ENCODE results near the gene PCGF2.

The PCGF2 gene

DNA sequence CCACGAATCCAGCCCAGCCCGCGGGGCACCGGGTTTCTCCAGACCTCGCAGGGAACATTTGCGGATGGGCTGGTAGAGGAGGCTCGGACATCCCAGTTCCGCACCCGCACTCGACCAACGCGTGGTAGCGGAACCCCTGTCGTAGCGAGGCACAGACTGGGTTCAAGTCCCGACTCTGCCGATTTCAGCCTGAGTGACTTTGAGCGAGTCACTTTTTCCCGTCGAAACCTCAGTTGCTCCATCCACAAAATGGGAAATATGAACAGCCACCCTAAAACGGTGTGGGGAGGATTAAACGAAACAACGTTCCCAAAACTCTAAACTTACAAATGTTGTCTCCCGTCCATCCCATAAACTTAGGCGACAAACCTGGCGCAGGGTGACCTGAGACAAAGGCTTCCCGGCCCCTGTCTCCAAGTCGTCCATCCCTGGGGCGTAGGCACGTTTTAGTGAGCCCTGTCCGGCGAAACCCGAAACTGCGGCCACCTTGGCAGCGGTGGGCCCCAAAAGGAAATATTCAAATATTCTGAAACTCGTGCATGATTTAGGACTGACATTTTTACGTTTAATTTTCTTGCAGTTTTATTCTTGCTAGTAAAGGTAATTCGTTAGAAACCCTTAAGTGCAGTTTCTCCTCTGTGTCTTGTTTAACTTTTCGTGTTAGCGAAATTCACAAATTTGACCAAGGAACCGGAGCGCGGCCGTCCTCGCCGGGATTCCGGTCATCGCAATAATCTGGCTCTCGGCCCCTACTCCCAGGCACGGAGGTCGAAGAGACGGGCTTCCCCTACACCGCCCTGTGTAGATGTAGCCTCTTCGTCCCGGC lies 45.0 kb downstream of the PCGF2 start:
- peak; percentile 15 for DNase-seq (ENCODE audit: low spot score)

DNA sequence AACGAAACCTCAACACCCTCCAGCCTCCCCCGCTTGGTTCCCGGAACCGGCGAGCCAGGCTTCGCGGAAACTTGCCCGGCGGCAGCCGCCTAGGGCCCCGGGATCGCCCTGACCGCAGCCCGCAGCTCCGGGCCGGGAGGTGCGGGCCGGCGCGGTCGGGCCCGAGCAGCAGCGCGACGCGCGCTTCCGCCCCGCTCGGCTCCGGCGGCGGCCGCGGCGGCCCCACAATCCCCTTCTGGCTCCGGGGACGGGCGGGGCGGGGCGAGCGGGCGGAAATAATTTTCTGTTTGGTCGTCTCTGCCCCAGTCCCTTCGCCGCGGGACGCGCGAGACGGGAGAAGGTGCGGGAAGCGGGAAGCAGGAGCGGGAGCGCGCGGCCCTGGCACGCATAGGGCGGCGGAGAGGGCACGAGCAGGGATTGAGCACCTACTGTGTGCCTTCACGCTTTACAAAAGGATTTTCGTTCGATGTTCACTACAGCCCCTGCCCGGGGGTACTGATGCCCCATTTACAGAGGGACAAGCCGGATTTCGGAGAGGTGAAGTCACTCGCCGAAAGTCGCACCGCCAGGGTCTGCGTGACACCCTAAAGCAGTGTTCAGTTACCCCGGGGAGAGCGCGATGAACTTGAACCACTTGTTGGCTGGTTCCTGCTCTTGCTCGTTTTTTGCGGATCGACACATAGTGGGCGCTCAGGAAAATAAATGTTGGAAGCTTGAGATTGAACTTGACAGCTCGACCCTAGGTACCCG lies 45.8 kb downstream of the PCGF2 start:
- DNase-seq (ENCODE audit: low spot score): peak; percentile 43

DNA sequence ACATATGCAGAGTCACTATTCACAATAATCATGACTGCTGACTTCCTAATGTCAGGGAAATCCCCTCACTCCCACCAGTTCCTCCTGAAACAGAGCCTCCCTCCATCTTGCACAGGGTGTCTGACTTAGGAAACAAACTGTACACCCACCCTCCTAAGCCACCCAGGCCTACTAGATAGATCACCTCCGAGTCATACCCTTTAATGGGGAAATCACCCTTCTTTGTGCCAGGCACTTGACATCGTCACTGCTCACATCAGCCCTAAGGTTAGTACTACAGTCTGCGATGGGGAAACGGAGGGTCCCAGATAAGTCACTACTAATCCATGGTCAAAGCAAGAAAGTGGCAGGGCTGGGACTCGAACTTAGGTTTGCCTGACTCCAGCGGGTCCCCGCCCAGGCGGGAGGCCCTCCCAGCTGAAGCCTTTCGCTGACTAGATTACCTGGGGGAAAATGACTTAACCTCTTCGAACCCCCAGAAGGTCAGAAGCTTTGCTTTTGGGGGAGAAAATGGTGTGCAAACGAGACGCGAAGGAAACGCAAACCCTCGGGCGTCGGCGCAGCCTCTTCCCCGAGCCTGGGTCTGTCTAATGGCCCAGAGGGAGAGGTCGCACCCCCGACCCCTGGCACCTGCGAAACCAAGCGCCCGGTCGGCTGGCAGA lies 46.5 kb downstream of the PCGF2 start:
- peak; percentile 11 for DNase-seq (ENCODE audit: low spot score)

DNA sequence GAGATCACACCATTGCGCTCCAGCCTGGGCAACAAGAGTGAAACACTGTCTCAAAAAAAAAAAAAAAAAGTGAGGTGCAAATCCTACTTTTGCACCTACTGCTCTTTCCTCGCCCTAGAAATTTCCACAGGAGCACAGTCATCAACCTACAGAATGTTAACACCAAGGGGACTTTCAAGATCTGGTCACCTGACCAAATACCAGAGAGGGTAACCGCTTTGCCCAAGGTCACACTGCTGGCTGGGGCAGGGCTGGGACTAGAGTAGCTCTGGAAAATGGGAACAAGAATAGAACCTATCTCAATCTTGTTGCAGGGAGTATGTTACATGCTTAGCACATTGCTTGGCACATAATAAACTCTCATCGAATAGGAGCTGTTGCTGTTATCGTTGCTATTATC lies 49.4 kb downstream of the PCGF2 start:
- no peak for DNase-seq (ENCODE audit: low spot score)

DNA sequence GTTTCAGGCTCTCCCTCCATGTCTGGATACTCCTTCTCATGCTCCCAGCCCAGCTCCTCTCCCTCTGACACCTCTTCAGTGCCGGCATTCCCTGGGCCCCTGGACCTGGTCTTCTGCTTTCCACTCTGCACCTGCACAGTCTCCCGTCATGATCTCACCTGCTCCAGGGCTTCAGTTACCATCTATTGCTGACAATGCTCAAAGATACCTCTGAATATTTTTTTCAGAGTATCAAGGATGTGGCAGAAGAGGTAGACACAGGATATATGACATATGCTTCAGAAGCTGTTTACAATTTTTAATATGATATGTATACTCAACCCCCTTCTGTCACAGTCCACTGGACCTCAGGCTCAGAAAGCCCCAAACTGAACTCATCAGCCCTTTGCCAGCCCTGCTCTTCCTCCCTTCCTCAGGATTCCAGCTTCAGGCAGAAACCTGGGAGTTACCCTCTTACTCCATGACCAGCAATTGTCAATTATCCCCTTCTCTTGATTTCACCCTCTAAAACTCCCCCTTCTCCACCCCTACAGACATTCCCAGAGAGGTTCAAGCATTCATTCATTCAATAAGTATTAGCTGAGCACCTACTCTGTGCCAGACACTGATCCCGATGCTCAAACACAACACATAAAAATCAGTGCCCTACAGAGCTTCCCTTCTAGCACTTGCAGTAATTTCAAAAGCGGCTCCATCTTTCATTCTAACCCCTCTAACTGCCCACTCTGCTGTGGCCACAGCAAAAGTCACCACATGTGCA lies 50.9 kb downstream of the PCGF2 start:
- no peak for DNase-seq (ENCODE audit: low spot score)

DNA sequence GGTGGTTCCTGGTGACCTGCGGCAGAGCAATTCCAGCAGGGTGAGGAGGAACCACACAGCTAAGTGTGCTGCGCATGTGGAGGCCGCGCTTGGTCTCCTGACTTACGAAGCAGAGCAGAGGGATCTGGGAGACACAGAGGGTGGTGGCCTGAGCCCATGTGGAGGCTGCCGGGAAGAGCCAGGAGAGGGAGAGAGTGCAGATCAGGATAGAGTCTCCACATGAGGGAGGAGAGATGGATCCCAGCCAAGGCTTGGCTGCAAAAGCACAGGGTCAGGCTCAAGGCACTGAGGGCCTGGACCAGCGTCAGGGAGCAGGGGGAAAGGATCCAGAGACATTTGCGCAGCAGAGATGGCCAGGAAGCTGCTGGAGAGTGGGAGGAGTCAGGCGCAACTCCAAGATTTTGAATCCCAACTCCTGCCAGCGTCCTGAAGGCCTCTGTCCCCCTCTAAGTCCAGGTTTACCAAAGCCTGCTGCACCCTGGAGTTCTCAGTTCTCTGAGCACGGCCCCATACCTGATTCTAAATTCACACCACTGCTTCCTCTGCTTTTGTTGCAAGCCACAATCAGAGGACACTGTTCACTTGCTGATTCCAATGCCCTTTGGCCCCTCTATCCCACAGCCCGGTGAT lies 54.3 kb downstream of the PCGF2 start:
- no peak for DNase-seq (ENCODE audit: low spot score)

DNA sequence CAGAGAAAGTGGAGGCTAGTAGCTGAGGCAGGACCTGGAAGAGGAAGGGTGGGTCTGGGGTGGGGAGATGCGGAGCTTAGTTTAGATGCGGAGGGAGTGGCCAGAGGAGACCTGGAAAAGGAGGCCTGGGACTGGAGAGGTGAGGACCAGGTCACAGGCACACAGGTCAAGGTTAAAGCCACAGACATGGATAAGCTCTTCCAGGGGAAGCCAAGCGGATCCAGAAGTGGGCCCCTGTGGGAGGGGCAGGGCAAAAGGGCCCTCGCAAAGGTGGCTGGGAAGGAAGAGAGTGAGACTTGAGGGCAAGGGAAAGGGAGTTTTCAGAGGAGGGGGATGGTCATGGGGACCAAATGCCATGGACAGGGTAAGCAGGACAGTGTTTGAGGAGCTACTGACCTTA lies 57.0 kb downstream of the PCGF2 start:
- DNase-seq (ENCODE audit: low spot score): no peak

DNA sequence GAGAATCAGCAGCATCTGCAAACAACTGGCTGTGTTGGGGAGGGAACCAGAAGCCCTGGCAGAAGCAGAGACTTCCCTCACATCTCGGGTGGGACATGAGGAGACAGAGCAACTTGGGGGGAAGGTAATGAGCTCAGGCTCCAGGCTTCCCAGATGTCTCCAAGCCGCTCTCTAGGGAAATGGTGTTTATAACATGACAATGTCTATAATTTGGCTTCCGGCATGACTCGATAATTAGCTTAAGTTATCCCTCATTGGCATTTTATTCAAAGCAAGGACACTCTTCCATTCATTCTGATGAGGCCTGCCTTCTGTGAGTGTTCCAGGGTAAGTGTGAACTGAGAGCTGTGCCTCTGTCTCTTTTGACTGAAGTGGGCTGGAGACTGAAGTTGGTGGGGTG lies 57.8 kb downstream of the PCGF2 start:
- DNase-seq (ENCODE audit: low spot score): no peak

DNA sequence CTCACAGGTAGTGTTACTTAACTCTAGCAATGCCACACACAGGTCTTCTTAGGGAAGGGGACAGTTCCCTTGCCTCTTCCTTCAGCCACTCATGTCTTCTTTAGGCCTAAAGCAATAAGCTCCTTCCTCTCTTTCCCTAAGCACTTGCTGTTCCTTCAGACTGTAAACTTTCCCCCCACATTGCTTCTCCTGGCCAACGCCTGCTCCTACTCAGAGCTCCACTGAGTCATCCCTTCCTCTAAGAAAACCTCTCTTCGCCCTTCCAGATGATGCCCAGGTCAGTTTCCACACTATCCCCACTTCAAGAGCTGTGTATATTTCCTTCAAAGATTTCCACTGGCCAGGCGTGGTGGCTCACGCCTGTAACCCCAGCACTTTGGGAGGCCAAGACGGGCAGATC lies 60.9 kb downstream of the PCGF2 start:
- DNase-seq (ENCODE audit: low spot score): no peak

DNA sequence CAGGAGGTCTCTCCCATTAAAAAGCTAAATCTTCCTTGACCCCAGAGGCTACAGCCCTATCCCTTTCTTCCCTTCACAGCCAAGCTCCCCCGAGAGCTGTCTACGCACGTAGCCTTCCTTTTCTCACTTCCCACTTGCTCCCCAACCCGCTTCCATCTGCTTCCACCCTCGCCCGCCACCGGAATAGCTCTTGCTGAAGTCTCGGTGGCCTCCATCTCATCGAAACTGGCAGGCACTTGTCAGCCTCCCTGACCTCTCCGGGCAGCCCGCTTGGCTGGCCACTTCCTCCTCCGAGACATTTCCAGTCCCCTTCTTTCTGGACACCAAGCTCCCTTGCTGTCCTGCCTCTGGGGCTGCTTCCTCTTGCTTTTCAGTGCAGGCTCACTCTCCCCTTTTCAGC lies 62.6 kb downstream of the PCGF2 start:
- no peak for DNase-seq (ENCODE audit: low spot score)

Measured in hematopoietic multipotent progenitor cell treated with erythropoietin and hydrocortisone succinate and interleukin-3 and kit ligand, for 17 days (in vitro differentiated cells).